Lung (tissue), 12 donors: Measurements from ENCODE around the gene KLK3. TPM values are rescaled to one million over a fixed set of nuclear protein-coding genes. Genes with fewer than 3 reads are reported as not detected.

Experiments used
- ATAC-seq: fragments of 200-7000 bp; cut with Tn5 transposase; one replicate; pipeline ENCODE4 v1.9.1; 2020; ENCODE audit warnings: moderate number of reproducible peaks; ENCODE audit not compliant: insufficient read depth, low FRiP score
- DNase-seq, 3 donors: peaks; one replicate each; pipeline ENCODE4 v3.0.0-alpha.2; 2013 to 2017
- H3K27ac ChIP-seq, 2 donors: one replicate each; pipeline ENCODE4 v1.5.1; 2013; ENCODE audit warnings: mild to moderate bottlenecking in 2 of 2, moderate library complexity in 2 of 2, control low read depth in 1 of 2, inconsistent platforms in 1 of 2, low read depth in 1 of 2, low read length in 1 of 2
- H3K27me3 ChIP-seq, 3 donors: one replicate each; pipeline ENCODE4 v1.5.1; 2013; ENCODE audit warnings: low read length in 2 of 3; ENCODE audit not compliant: control insufficient read depth in 3 of 3, insufficient read depth in 3 of 3
- H3K36me3 ChIP-seq, 4 donors: one replicate each; pipeline ENCODE4 v1.5.1; 2013; ENCODE audit warnings: low read length in 4 of 4, mild to moderate bottlenecking in 1 of 4, moderate library complexity in 1 of 4; ENCODE audit not compliant: control insufficient read depth in 4 of 4, insufficient read depth in 4 of 4
- H3K4me1 ChIP-seq, 5 donors: one replicate each; pipeline ENCODE4 v1.5.1; 2013; ENCODE audit warnings: low read length in 5 of 5, mild to moderate bottlenecking in 2 of 5, moderate library complexity in 1 of 5; ENCODE audit not compliant: control insufficient read depth in 5 of 5, insufficient read depth in 5 of 5
- H3K4me3 ChIP-seq: one replicate; pipeline ENCODE4 v1.5.1; 2013; ENCODE audit warnings: mild to moderate bottlenecking, control low read depth, moderate library complexity
- H3K9ac ChIP-seq, 2 donors: one replicate each; pipeline ENCODE4 v1.5.1; 2013; ENCODE audit warnings: low read length in 2 of 2, control low read depth in 1 of 2; ENCODE audit not compliant: insufficient read depth in 1 of 2
- H3K9me3 ChIP-seq, 4 donors: one replicate each; pipeline ENCODE4 v1.5.1; 2013; ENCODE audit warnings: low read length in 3 of 4, mild to moderate bottlenecking in 1 of 4, moderate library complexity in 1 of 4; ENCODE audit not compliant: control insufficient read depth in 4 of 4, insufficient read depth in 3 of 4
- CTCF ChIP-seq: IDR thresholded peaks from 2 replicates; pipeline ENCODE4 v1.5.1; 2012; ENCODE audit warnings: mild to moderate bottlenecking; ENCODE audit errors: control extremely low read depth, extremely low read depth
- WGBS, 2 donors: extraction: QIAGEN DNeasy Blood & Tissue Kit; methylation state at CpG; one replicate each; pipeline ENCODE4 v1.1.7; 2013; 5-methylcytosine and 5-hydroxymethylcytosine counted together
- polyA plus RNA-seq, 2 donors: library from polyadenylated mRNA; stranded (reverse); fragments of 200-250 nt; gene quantifications; one replicate each; pipeline ENCODE4 v1.2.1, GENCODE V29; 2013
- total RNA-seq, 2 donors: library from RNA; depleted of rRNA in 1 of 2; stranded (reverse); fragments of >200 nt in 1 of 2; gene quantifications; one replicate each; pipeline ENCODE4 v1.2.1, GENCODE V29; 2014 to 2021
- donor health status: control.
- donor health status: control.
- donor health status: Bipolar disorder and iron deficiency.
- donor health status: healthy.
- donor health status: DM: yes; HTN: yes; CAD: no.

The KLK3 gene
- total and polyA plus RNA-seq, 4 donors = not detected

- Histone ChIP-seq H3K9me3 (no peaks in the 10 kb centered on the region), H3K4me3 (no peak overlapping the region), H3K27me3 (peaks cover 3 to 26% (median 10%) of the 10 kb centered on the region in 3 donors), H3K27ac (no peak overlapping the region), H3K4me1 (no peaks in the 10 kb centered on the region), H3K9ac (no peak overlapping the region), H3K36me3 (no peaks in the 10 kb centered on the region)
- no peak for DNase-seq
- no peak for TF ChIP-seq CTCF
- 28 to 41% methylated on average over 6 to 9 of the region's 9 CpGs for WGBS, 2 donors
- no peak for ATAC-seq
Observed at GRCh38 chr19:50875795-50876422, 21.2 kb downstream of the KLK3 start.

- no peaks in the 10 kb centered on the region for H3K36me3 ChIP-seq
- no peaks in the 10 kb centered on the region for H3K4me1 ChIP-seq
- TF ChIP-seq CTCF = no peak
- WGBS, 2 donors = 73 to 78% methylated on average over 7 of the region's 7 CpGs
- DNase-seq (no peak), ATAC-seq (no peak)
- peaks cover 3 to 26% (median 10%) of the 10 kb centered on the region in 3 donors for H3K27me3 ChIP-seq
- H3K4me3 ChIP-seq = no peak overlapping the region
- no peaks in the 10 kb centered on the region for H3K9me3 ChIP-seq
- H3K27ac ChIP-seq = no peak overlapping the region
- no peak overlapping the region for H3K9ac ChIP-seq
Observed at GRCh38 chr19:50876456-50876855, 21.7 kb downstream of the KLK3 start.

GRCh38 chr19:50877338-50877737 is 22.6 kb downstream of the KLK3 start:
- WGBS, 2 donors = 19 to 34% methylated on average over 8 of the region's 8 CpGs
- no peak for ATAC-seq
- H3K27me3 ChIP-seq = peaks cover 3 to 26% (median 10%) of the 10 kb centered on the region in 3 donors
- no peak overlapping the region for H3K9ac ChIP-seq
- no peak for TF ChIP-seq CTCF
- no peak overlapping the region for H3K4me3 ChIP-seq
- H3K27ac ChIP-seq = no peak overlapping the region
- no peaks in the 10 kb centered on the region for H3K4me1 ChIP-seq
- no peaks in the 10 kb centered on the region for H3K9me3 ChIP-seq
- H3K36me3 ChIP-seq = no peaks in the 10 kb centered on the region
- no peak for DNase-seq

GRCh38 chr19:50878851-50879250 is 24.1 kb downstream of the KLK3 start:
- Histone ChIP-seq H3K27ac (no peak overlapping the region), H3K9ac (no peak overlapping the region), H3K4me1 (no peaks in the 10 kb centered on the region), H3K9me3 (no peaks in the 10 kb centered on the region), H3K27me3 (peaks cover 3 to 21% (median 10%) of the 10 kb centered on the region in 3 donors), H3K4me3 (no peak overlapping the region), H3K36me3 (no peaks in the 10 kb centered on the region)
- WGBS, 2 donors = 47 to 69% methylated on average over 5 of the region's 5 CpGs
- no peak for TF ChIP-seq CTCF
- ATAC-seq (no peak), DNase-seq (no peak)
